Kidney (tissue), 14 donors: Measurements from ENCODE around the gene ACSM3. TPM values are rescaled to one million over a fixed set of nuclear protein-coding genes. Genes with fewer than 3 reads are reported as not detected.

Source experiments
- DNase-seq, 5 donors: peaks; one replicate each; pipeline ENCODE4 v3.0.0-alpha.2; 2013 to 2020
- FAIRE-seq: peaks from 2 replicates; lab custom pipeline; 2012; peaks lifted over from hg19 to GRCh38; lab: Jason Lieb, UNC
- H3K27ac ChIP-seq, 2 donors: one replicate each; pipeline ENCODE4 v1.7.0; 2013; ENCODE audit warnings: low read depth in 2 of 2, low read length in 2 of 2, inconsistent platforms in 1 of 2
- H3K27me3 ChIP-seq: one replicate; pipeline ENCODE4 v1.7.1; 2013; ENCODE audit warnings: low read length, inconsistent platforms; ENCODE audit not compliant: control insufficient read depth, insufficient read depth
- H3K36me3 ChIP-seq, 3 donors: one replicate each; pipeline versions ENCODE4 v1.7.0 to v1.7.1; 2013; ENCODE audit warnings: low read length in 3 of 3, control low read depth in 1 of 3, inconsistent platforms in 1 of 3; ENCODE audit not compliant: insufficient read depth in 3 of 3, control insufficient read depth in 2 of 3
- H3K4me1 ChIP-seq, 3 donors: one replicate each; pipeline versions ENCODE4 v1.7.0 to v1.7.1; 2013; ENCODE audit warnings: low read length in 3 of 3, inconsistent platforms in 1 of 3, low read depth in 1 of 3; ENCODE audit not compliant: control insufficient read depth in 2 of 3, insufficient read depth in 2 of 3
- H3K4me3 ChIP-seq, 3 donors: one replicate each; pipeline versions ENCODE4 v1.7.0 to v1.8.1; 2013; ENCODE audit warnings: low read length in 3 of 3, control low read depth in 1 of 3, inconsistent platforms in 1 of 3
- H3K9ac ChIP-seq, 3 donors: one replicate each; pipeline versions ENCODE4 v1.7.0 to v1.7.1; 2013; ENCODE audit warnings: low read length in 3 of 3, control low read depth in 1 of 3, inconsistent platforms in 1 of 3
- H3K9me3 ChIP-seq, 3 donors: one replicate each; pipeline versions ENCODE4 v1.7.0 to v1.7.1; 2013; ENCODE audit warnings: low read length in 3 of 3, control low read depth in 1 of 3, inconsistent platforms in 1 of 3; ENCODE audit not compliant: control insufficient read depth in 2 of 3, insufficient read depth in 1 of 3
- intact Hi-C: fragments of 100-400 bp; cut with DNase I; formaldehyde crosslinking; loops from one replicate; pipeline ENCODE4 v1.11.1; 2022
- polyA plus RNA-seq: library from polyadenylated mRNA; stranded (reverse); fragments of 350-450 nt; fragmentation: Illumina TruSeq; extraction: RNeasy Lipid Tissue Mini Kit (QIAGEN cat#74804); gene quantifications from one replicate; pipeline ENCODE4 v1.2.3, GENCODE V29; 2014; ENCODE audit warnings: low read depth, low replicate concordance; ENCODE audit not compliant: insufficient read depth
- total RNA-seq: library from RNA; stranded (reverse); fragmentation: NEBNext Ultra II Directional; extraction: Animal tissue kit (Norgen Biotek cat#: 25700); gene quantifications from one replicate; pipeline ENCODE4 v1.2.1, GENCODE V29; 2021
- TF ChIP-seq, protein P1 (sequence below): IDR thresholded peaks from 3 replicates; pipeline ENCODE4 v1.5.1; 2012; ENCODE audit warnings: mild to moderate bottlenecking, moderate library complexity, borderline replicate concordance; ENCODE audit not compliant: insufficient read depth; ENCODE audit errors: extremely low read depth
- donor health status: control.
- donor health status: control.
- donor health status: control.
- donor health status: control.
- donor health status: control.
- donor health status: DM: yes; HTN: yes; CAD: no.
- donor health status: Normal renal cell carcinoma (clear cell type).

The ACSM3 gene
- total and polyA plus RNA-seq, 2 donors from 2014 or later, result 31.5 to 139 TPM

- TF ChIP-seq, protein P1, sequence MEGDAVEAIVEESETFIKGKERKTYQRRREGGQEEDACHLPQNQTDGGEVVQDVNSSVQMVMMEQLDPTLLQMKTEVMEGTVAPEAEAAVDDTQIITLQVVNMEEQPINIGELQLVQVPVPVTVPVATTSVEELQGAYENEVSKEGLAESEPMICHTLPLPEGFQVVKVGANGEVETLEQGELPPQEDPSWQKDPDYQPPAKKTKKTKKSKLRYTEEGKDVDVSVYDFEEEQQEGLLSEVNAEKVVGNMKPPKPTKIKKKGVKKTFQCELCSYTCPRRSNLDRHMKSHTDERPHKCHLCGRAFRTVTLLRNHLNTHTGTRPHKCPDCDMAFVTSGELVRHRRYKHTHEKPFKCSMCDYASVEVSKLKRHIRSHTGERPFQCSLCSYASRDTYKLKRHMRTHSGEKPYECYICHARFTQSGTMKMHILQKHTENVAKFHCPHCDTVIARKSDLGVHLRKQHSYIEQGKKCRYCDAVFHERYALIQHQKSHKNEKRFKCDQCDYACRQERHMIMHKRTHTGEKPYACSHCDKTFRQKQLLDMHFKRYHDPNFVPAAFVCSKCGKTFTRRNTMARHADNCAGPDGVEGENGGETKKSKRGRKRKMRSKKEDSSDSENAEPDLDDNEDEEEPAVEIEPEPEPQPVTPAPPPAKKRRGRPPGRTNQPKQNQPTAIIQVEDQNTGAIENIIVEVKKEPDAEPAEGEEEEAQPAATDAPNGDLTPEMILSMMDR, result no peak
- H3K27me3 ChIP-seq, result no peaks in the 10 kb centered on the region
- H3K27ac ChIP-seq, result no peak overlapping the region
- FAIRE-seq (no peak), DNase-seq (no peak)
- H3K9ac ChIP-seq, result no peak overlapping the region
- H3K9me3 ChIP-seq, result no peaks in the 10 kb centered on the region
- H3K4me3 ChIP-seq, result no peak overlapping the region
- H3K4me1 ChIP-seq, result peaks cover 0 to 6% (median 4%) of the 10 kb centered on the region in 3 donors
- no peaks in the 10 kb centered on the region for H3K36me3 ChIP-seq
- intact Hi-C loops, result loop anchor here (5.0 kb wide), 1 partner anchor 236 kb away; no protein-coding TSS in a partner anchor
Observed at GRCh38 chr16:20846030-20846429, 82.2 kb downstream of the ACSM3 start.

DNA sequence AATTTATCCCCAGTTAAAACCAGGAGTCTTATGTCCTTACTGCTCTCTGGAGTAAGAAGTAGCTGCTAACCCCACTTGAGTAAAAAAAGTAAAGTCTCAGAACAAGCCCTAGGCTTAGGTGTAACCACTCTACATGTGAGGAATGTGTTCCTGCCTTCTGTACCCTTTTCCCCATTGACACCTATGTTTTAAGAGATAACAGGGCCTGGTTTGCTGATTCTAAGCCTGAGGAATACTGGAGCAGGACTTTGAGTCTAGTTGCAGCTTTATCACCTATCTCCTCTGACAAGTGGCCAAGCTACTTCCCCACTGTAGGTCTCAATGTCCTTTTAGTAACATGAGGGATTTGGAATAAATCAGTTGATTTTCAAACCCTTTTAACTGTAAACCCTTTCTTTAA lies 82.7 kb downstream of the ACSM3 start:
- intact Hi-C loops, result loop anchor here (5.0 kb wide), 1 partner anchor 236 kb away; no protein-coding TSS in a partner anchor
- no peak for FAIRE-seq
- H3K9ac ChIP-seq, result no peak overlapping the region

More for the DNA sequence above, 82.7 kb downstream of the ACSM3 start:
- H3K27ac ChIP-seq, result no peak overlapping the region
- peaks cover 0 to 11% (median 9%) of the 10 kb centered on the region in 3 donors for H3K4me1 ChIP-seq
- TF ChIP-seq, protein P1, result no peak
- DNase-seq, result no peak
- H3K9me3 ChIP-seq, result no peaks in the 10 kb centered on the region
- no peaks in the 10 kb centered on the region for H3K27me3 ChIP-seq
- no peaks in the 10 kb centered on the region for H3K36me3 ChIP-seq
- no peak overlapping the region for H3K4me3 ChIP-seq

Other genes starting within 250 kb of the ACSM3 start
- 48.2 TPM for gene ACSM2B, start 187.6 kb upstream of the ACSM3 start, total RNA-seq
- gene ACSM2B, start 187.6 kb upstream of the ACSM3 start, polyA plus RNA-seq, result 428 TPM
- gene ACSM1, start 66.3 kb upstream of the ACSM3 start, total RNA-seq, result 2.2 TPM
- gene ACSM1, start 66.3 kb upstream of the ACSM3 start, polyA plus RNA-seq, result 1.1 TPM
- 45.8 TPM for gene THUMPD1, start 22.2 kb upstream of the ACSM3 start, total RNA-seq
- 16.8 TPM for gene THUMPD1, start 22.2 kb upstream of the ACSM3 start, polyA plus RNA-seq
- gene ERI2, start 42.5 kb downstream of the ACSM3 start, total RNA-seq, result 14.3 TPM
- 7.1 TPM for gene ERI2, start 42.5 kb downstream of the ACSM3 start, polyA plus RNA-seq
- gene REXO5, start 42.5 kb downstream of the ACSM3 start, total RNA-seq, result 2.1 TPM
- 1.6 TPM for gene REXO5, start 42.5 kb downstream of the ACSM3 start, polyA plus RNA-seq
- gene DCUN1D3, start 136.3 kb downstream of the ACSM3 start, total RNA-seq, result 16.3 TPM
- gene DCUN1D3, start 136.3 kb downstream of the ACSM3 start, polyA plus RNA-seq, result 3.5 TPM
- gene LYRM1, start 136.8 kb downstream of the ACSM3 start, total RNA-seq, result 31.7 TPM
- gene LYRM1, start 136.8 kb downstream of the ACSM3 start, polyA plus RNA-seq, result 61.5 TPM